ENCODE results near the gene BMP2.

The BMP2 gene

GRCh38 chr20:6768228-6769140 is 998 bp downstream of the BMP2 start:
- no peak for DNase-seq (ENCODE audit: low spot score)

- no peak for DNase-seq (ENCODE audit: low spot score)
Observed at GRCh38 chr20:6769903-6770785, 2.7 kb downstream of the BMP2 start.

- no peak for DNase-seq (ENCODE audit: low spot score)
Observed at GRCh38 chr20:6770786-6771100, 3.3 kb downstream of the BMP2 start.

GRCh38 chr20:6780433-6781190 is 13.1 kb downstream of the BMP2 start:
- no peak for DNase-seq (ENCODE audit: low spot score)

- no peak for DNase-seq (ENCODE audit: low spot score)
Observed at GRCh38 chr20:6783752-6784151, 16.3 kb downstream of the BMP2 start.

GRCh38 chr20:6784210-6784631 is 16.7 kb downstream of the BMP2 start:
- no peak for DNase-seq (ENCODE audit: low spot score)

GRCh38 chr20:6784767-6785166 is 17.3 kb downstream of the BMP2 start:
- no peak for DNase-seq (ENCODE audit: low spot score)

GRCh38 chr20:6786548-6786947 is 19.1 kb downstream of the BMP2 start:
- no peak for DNase-seq (ENCODE audit: low spot score)

GRCh38 chr20:6792789-6793188 is 25.3 kb downstream of the BMP2 start:
- no peak for DNase-seq (ENCODE audit: low spot score)

GRCh38 chr20:6802227-6802626 is 34.7 kb downstream of the BMP2 start:
- DNase-seq (ENCODE audit: low spot score): no peak

- DNase-seq (ENCODE audit: low spot score): no peak
Observed at GRCh38 chr20:6806275-6806674, 38.8 kb downstream of the BMP2 start.

- peak; percentile 11 for DNase-seq (ENCODE audit: low spot score)
Observed at GRCh38 chr20:6811262-6812035, 44.0 kb downstream of the BMP2 start.

- DNase-seq (ENCODE audit: low spot score): no peak
Observed at GRCh38 chr20:6812530-6812929, 45.0 kb downstream of the BMP2 start.

GRCh38 chr20:6814945-6815344 is 47.5 kb downstream of the BMP2 start:
- no peak for DNase-seq (ENCODE audit: low spot score)

GRCh38 chr20:6818033-6818808 is 50.7 kb downstream of the BMP2 start:
- no peak for DNase-seq (ENCODE audit: low spot score)

- no peak for DNase-seq (ENCODE audit: low spot score)
Observed at GRCh38 chr20:6819599-6819998, 52.1 kb downstream of the BMP2 start.

- no peak for DNase-seq (ENCODE audit: low spot score)
Observed at GRCh38 chr20:6824401-6824800, 56.9 kb downstream of the BMP2 start.

- DNase-seq (ENCODE audit: low spot score): no peak
Observed at GRCh38 chr20:6827472-6827871, 60.0 kb downstream of the BMP2 start.

- DNase-seq (ENCODE audit: low spot score): peak; percentile 26
Observed at GRCh38 chr20:6828794-6829423, 61.4 kb downstream of the BMP2 start.

GRCh38 chr20:6829510-6830116 is 62.1 kb downstream of the BMP2 start:
- no peak for DNase-seq (ENCODE audit: low spot score)
